ENCODE data around the gene PBX4.
A peak's percentile ranks its signal among the peaks of the same experiment; 100 is the strongest.

The PBX4 gene

GRCh38 chr19:19647037-19647835 is 28.7 kb upstream of the PBX4 start:
- no peak for DNase-seq

DNA sequence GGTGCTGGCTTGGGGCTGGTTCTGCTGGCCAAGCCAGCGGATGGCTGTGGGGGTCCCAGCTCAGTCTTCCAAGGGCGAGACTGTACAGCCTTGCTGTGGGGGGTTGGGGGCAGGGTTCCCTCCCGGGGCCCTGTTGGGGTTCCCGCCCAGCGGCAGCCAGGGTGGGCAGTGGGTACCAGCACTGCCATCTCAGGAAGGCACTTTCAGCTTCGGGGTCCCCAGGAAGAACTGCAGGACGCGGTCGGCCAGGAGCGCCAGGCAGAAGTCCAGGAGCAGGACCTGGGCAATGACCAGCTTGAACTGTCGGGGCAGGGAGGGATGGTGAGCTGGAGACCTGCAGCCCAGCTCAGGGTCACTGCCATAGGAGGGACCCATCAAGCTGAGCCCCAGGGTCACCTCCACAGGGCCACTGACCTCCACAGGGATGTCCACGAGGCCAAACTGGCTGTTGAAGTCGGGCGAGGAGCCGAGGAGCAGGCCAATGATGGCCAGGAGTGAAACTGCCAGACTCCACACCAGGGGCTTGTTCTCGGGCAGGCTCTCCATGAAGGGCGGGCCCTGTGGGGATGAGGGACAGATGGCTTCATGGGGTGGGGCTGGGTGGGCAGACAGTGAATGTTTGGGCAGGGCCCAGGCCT is 26.9 kb upstream of the PBX4 start:
- no peak for DNase-seq

- no peak for DNase-seq
Measured at GRCh38 chr19:19644054-19644388, 25.5 kb upstream of the PBX4 start.

DNA sequence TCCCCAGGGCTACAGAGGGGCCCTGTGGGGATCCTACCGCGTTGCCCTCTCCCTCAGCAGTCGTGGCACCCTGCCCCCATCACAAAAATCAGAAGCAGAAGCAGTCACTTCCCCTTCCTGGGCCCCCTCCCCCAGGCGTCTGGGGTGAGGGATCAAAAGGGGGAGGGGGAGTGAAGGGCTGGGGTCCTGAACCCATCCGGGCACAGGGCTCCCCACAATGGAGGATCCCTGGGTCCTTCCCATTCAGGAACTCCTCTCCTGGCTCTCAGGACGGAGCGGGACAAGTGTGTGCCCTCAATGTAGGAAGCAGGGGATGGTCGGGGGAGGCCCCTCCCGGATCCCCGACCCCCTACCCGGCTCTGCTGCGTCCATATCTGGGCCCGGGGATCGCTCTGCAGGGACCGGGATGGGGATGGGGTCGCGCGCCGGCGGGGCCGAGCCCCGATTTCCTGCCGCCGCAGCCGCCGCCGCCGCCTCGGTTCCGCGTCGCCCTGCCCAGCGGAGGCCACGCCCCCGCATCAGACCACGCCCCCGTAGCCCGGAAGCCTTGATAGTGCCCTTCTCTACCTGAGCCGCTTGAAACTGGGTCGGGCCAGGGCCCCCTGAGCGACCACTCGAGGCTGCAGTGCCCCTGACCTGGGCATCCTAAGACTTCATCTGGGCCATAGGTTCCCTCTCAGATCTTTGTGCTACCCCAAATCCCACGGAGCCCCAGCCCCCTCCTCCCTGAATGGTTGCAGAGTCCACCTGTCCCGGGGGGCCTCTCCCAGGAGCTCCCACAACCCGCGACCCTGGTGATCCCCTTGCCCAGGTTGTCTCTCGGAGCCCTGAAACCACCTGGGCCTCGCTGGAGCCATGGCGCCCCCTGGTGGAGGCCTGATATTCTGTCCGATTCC is 24.9 kb upstream of the PBX4 start, which contains the start of gene GMIP:
TSS of gene GMIP (minus strand) at position 500 of the 896 bp plus-strand sequence. CDS start at position 372, 128 bp downstream.
- peak; percentile 88 for DNase-seq

DNA sequence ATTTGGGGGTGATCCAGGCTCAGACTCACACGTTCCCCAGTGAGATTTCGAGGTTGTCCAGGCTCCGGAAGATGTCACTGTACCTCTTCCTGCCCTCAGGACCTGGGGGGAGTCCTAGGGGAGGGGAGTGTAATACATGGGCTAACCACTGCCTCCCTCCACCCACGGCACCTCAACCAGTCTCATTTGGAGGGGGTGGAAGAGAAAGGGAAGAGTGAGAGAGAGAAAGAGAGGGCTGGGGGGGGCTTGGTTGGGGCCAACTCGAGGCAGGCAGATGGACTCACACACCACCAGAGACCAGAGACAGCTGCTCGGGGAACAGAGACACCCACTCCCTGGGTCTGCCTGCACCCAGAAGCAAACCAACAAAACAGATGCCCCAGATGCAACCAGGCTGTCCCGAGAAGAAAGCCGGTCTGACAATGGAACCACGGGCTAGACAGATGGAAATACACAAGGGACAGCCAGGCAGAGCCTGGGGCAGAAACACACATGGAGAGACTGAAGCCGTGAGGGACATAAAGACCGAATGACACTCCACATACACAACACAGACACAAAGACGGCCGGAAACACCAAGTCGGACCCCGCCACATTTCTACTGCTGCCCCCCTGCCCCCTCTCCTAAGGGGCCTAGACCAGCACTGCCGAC is 24.1 kb upstream of the PBX4 start:
- no peak for DNase-seq

DNA sequence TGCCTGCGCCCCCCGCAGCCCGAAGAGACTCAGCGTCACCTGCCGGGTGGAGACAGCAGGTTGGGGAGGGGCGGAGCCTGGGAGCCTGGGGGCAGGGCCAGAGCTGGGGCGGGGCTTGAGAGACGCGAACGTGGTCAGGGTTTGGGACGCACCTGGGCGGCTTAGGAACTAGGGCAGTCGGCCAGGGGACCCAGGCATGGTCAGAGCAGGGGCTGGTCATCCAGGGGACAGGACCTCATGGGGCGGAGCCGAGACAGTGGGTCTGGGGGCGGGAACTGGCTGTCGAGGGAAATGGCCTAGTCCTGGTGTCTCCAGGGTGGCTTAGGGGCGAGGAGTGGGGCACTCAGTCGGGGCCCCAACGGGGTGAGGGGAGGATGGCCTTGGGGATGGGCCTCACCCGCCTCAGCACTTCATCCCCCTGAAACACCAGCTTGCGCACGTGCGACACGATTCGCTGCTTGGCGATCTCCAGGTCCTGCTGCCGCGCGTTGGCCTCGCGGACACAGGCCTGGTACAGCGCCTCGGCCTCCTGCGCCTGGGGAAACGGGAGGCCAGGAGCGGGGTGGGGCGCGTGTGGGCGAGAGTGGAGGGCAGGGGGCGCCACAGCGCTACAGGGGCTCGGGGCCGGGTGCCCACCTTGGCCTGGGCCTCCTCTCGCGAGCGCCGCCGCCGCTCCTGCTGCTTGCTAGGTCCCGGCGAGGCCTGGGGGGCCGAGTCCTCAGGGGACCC is 19.2 kb upstream of the PBX4 start:
- DNase-seq: no peak

DNA sequence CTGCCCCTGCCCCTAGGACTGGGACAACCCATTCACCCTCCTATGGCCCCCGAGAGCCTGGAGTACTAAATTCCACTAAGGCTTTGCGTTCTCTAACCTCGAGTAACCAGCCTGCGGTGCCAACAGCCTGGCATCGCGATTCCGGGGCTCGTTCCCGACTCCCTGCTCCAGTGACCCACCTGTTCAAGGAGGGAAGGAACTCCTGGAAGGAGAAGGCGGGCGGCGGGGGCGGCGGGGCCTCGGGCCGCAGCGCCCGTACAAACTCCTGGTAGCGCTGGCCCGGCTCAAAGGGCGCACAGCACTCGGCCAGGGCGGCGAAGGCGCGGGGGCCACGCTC is 18.7 kb upstream of the PBX4 start:
- no peak for DNase-seq

DNA sequence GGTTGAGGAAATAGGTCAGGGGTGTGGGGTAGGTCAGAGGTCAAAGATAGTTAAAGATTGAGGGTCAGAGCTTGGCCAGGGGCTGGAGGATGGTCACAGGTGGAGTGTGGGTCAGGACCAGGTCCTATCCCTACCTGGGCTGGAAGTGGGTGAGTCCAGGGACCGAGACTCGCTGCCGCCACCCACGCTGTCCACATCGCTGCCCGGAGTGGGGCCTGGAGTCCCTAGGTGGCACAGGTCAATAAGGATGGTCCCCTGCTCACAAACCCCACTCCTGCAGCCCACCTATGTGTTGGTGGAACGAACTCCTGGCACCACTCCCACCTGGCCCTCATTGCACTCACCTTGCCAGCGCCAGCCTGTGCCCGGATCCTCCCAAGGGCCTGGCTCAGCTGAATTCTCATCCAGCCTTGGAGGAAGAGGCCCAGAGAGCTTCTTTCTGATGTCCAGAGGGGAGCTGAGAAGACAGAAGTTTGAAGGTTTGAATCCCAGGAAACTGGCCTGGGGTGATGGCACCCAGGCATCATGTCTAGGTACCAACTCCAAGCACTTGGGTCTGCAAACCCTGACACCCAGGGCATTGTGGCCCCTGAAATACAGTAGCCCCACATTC is 18.2 kb upstream of the PBX4 start:
- no peak for DNase-seq

- no peak for DNase-seq
Measured at GRCh38 chr19:19635313-19635702, 16.8 kb upstream of the PBX4 start.

DNA sequence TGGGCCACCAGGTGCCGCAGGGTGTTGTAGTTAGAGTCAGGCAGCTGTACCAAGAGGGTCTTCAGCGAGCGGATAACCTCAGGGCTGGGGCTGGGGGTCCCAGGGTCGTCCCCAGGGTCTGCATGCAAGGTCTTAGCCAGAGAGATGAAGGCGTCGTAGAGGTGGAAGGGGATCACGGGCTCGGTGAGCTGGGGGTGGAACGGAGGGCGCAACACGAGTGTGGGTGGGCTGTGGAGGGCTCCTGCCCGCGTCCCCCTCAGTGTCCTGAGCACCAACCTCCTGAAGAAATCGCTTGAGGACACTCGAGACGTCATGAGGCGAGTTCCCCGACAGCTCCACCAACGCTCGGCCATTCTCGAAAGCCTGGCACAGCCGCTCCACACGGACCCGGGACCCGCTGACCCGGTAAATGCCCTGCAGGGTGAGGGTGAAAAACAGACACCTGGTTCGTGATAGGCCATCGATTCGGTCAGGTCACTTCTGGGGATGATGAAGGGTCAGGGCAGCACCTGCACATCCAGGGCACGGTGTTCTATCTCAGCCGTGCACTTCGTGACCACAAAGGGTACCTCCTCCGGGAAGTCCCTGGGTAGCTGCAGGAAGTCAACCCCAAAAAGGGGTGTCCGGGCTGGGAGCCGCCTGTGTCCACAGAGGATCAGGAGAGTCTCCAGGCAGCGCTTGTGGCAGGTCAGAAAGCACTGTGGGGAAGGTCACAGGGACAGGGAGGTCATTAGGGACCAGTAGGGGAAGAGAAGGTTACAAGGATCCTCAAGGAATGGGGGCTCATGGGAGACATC is 16.2 kb upstream of the PBX4 start:
- no peak for DNase-seq

GRCh38 chr19:19633711-19634515 is 15.4 kb upstream of the PBX4 start:
- no peak for DNase-seq

GRCh38 chr19:19632661-19633060 is 14.2 kb upstream of the PBX4 start:
- no peak for DNase-seq

- DNase-seq: no peak
Measured at GRCh38 chr19:19631346-19631745, 12.9 kb upstream of the PBX4 start.

DNA sequence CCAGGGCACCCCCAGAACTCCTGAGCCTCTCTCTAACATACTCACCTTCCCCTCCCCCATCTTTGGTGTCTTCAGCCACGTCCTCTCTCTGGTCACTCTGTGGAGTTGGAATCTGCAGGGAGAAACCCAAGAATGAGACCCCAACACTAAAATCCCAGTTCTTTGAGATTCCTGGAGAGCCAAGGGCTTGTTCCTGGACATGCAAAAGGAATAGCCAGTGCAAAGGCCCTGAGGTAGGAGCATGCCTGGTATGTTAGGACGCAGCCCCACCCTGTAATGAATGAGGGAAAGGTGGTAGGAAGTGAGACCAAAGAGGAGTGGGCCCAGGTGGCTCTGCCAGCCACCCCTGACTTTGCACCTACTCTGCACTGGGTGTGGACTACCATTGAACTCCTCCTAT is 11.9 kb upstream of the PBX4 start:
- DNase-seq: no peak

DNA sequence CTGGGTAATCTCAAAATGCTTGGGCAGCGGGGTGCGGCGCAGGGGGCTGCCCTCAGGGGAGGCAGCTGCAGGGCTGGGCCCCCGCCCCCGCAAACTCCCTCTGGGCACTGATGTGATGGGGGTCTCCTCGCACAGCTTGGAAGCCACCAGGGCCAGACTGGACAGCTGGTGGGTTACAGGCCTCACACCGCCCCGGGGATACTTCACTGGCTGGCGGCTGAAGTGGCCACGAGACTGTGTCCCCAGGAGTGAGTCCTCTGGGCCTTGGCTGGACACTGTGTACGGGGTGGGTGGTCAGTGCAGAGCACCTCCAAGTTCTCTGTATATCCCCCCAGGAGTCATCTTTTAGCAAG is 11.6 kb upstream of the PBX4 start:
- no peak for DNase-seq

DNA sequence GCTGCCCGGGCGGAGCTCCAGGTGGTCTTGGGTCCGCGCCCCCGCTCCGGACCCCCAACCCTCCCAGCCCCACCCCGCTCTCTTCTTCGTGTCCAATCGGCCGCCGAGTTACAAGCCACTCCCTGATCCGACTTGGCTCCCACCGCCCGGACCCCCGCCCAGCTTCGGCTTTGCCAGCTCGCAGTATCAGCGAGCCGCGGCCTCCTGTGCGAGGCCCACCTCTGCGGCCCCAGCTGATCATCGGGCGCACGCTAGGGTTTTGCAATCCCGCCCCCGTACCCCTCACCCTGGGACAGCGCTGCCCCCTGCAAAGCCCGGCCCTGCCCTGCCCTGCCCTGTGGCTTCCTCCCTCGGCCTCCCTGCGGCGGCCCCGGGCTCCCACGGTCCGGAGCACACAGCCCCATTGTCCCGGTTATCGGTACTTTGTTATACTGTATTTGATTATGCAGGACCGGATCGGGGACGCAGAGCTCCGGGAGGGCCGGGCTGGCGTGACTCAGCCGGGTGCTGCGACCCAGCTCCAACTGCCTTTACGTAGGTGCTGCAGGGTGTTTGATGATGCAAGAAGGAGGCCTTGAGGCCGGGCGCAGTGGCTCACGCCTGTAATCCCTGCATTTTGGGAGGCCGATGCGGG is 10.1 kb upstream of the PBX4 start:
- DNase-seq: peak; percentile 71

GRCh38 chr19:19627621-19628500 is 9.4 kb upstream of the PBX4 start, which contains the start of gene LPAR2:
Gene LPAR2 (minus strand): TSS chr19:19628220. CDS start chr19:19627275, 945 bp downstream.
- DNase-seq: peak; percentile 54

Measured in right forelimb (tissue), 1 donor.